Measurements from ENCODE around the gene DEFB128.

DNA sequence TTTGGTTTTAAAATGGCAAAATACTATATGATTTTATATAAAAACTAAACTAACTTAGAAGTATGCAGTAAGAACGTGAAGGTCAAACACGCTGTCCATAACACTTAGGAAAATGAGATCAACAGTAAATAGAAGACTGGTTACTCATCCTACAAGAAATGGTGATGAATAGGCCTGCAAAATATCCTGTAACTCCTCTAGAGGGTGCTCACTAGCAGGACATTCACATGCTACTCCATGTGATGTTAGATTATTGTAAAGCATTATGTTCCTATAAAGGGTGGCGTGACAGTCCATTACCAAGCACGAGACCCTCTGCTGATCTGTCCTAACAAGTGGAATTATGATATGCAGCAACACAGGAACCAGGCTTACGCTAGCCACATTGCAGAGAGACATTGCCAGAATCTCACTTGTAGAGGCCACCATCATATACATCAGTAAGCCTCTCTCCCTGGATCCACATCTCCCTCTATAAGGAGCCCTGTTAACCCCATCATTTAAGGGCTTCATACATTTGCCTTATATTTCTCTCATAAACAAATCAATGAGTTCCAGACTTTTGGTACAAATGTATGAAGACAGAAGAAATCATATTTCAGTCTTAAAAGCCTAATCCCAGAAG is 19.5 kb upstream of the DEFB128 start:
- TF ChIP-seq ZNF274 (IDR thresholded peaks at IDR 0.05; ENCODE audit: low read depth, low read length) (no peak), YY1 (IDR thresholded peaks at IDR 0.05; ENCODE audit: insufficient read depth, insufficient read length) (no peak)
